Choroid plexus epithelial cell (primary cell): ENCODE measurements around the gene GNG12.

ENCODE experiments used
- DNase-seq: peaks from one replicate; pipeline ENCODE4 v3.0.0-alpha.2; 2010; ENCODE audit warnings: low read depth
- H3K4me3 ChIP-seq: 2 replicates; pipeline ENCODE4 v1.5.1; 2011; ENCODE audit warnings: low read depth, mild to moderate bottlenecking, control low read depth, low read length, moderate library complexity
- TF ChIP-seq, protein P1 (sequence below): conservative IDR thresholded peaks from 2 replicates; pipeline ENCODE4 v1.5.1; 2011; ENCODE audit warnings: low read depth, mild to moderate bottlenecking, control low read depth, inconsistent platforms, low read length, moderate library complexity

The GNG12 gene

DNA sequence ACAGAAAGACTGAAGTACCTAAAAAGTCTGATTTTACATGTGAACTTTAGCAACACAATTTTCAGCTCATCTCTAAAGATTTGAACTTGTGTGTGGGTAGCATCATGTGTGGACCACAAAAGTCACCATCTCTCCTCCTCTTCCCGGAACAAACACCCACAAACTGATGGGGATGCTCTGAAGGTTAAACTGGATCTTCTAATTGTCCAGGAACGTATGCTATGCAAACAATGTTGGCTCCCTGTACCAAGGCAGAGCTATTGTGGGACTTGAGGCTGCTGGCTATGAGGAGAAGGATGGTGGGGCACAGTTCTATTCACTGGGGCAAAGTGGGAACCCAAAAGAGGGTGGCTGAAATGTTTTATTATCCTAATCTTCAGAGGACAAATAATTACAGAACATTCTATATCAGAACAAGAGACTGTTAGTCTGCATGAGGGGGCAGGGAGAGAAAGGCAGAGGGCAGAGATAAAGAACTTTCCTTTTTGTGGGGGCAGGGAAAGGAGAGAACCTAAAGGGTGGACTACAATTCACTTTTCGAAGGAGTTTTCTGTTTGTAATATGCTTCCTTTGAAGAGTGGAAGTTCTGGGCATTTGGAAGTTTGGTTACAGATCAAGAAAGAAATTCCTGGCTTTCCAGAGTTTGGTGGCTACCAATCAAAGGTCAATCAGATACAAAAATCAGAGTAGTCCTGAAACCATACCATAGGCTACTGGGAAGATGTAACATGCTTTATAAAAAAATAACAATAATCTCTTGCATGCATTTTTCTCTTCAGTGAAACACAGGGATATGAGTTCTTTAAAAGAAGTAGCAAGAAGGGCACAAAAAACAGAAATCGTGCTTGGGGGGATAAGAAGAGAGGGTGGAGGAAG lies 85.4 kb downstream of the GNG12 start:
- no peak overlapping the region for H3K4me3 ChIP-seq
- TF ChIP-seq, protein P1, sequence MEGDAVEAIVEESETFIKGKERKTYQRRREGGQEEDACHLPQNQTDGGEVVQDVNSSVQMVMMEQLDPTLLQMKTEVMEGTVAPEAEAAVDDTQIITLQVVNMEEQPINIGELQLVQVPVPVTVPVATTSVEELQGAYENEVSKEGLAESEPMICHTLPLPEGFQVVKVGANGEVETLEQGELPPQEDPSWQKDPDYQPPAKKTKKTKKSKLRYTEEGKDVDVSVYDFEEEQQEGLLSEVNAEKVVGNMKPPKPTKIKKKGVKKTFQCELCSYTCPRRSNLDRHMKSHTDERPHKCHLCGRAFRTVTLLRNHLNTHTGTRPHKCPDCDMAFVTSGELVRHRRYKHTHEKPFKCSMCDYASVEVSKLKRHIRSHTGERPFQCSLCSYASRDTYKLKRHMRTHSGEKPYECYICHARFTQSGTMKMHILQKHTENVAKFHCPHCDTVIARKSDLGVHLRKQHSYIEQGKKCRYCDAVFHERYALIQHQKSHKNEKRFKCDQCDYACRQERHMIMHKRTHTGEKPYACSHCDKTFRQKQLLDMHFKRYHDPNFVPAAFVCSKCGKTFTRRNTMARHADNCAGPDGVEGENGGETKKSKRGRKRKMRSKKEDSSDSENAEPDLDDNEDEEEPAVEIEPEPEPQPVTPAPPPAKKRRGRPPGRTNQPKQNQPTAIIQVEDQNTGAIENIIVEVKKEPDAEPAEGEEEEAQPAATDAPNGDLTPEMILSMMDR: no peak
- peak; percentile 74 for DNase-seq

DNA sequence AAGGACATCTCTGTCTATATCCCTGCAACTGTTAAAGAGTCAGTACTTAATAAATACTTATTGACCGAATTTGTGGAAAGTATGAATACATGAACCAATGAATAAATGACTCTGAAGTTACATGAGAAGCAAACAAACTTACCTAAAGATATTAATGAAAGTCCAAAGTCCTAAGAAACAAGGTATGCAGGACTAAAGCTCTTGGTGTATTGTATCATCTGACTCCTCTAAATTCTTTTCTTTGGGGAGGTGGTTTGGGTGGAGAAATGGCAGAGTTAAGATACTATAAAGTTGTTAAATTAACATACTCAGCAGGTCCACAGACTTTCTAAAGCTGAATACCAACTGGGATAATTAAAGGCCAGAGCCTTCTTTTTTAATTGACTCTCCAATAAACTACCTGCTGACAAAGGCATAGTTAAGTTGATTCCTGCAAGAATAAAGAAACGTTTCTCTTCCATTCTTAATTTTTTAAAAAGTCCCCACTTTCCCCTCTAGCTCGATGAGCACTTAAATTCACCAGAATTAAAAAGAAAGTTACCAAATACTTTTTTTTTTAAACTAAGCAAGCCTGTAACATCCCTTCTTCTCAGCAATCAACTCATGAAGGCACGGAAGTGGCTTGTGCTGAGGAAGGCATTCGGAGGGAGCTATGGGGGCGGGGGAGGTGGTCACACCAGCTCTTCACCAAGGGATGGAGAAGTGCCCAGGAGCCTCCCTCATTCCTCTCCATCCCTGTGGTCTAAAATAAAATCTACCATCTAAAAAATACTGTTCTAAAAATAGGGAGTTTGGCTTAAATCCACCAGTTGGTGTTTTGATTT lies 87.2 kb downstream of the GNG12 start:
- no peak for DNase-seq
- no peak overlapping the region for H3K4me3 ChIP-seq
- TF ChIP-seq, protein P1: no peak

DNA sequence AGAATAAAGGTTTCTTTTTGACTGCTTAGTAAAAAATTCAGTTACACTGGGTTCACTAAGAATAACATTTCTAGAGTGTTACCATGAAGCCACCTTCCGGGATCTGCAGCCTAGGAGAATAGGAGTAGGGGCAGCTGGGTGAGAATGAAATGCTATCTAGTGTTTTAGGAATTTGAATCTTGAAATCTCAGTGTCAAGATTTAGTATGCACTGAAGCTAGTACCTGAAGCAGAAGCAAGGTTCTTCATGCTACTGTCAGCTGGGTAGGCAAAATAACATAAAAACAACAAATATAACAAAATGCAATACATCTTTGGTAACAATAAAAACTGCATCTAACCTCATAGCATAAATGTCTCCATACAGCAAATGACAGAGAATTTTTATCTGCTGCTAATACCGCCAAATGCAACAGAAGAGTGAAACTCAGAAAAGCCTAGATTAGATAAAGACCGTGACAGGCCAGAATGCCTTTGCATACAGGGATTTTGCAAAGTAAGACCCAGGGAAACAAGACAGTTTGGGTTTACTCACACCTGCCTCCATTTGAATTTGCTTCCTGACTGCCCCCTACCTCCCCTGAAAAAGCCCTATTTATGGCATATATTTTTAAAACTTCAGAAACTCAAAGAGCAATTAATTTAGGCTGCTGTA lies 90.1 kb downstream of the GNG12 start:
- DNase-seq: no peak
- no peak overlapping the region for H3K4me3 ChIP-seq
- TF ChIP-seq, protein P1: no peak

DNA sequence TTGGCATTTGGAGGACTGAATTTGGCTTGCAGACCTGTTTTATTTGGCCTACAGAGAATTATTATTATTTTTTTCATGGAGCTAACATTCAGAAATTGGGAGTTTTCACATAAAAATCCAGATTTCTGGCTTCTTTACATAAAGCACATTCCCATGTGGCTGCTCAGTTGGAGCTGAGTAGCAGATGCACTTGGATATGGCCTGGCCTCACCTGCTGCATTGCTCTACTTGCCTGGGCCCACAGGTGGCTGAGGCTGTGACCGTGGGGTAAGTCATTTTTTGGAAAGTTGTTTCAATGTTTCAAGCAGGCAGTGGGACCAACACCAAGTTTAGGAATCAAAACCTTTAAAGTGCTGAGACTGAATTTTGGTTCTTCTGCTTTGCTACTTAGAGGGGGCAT lies 91.5 kb downstream of the GNG12 start:
- DNase-seq: no peak
- H3K4me3 ChIP-seq: no peak overlapping the region
- TF ChIP-seq, protein P1: no peak

DNA sequence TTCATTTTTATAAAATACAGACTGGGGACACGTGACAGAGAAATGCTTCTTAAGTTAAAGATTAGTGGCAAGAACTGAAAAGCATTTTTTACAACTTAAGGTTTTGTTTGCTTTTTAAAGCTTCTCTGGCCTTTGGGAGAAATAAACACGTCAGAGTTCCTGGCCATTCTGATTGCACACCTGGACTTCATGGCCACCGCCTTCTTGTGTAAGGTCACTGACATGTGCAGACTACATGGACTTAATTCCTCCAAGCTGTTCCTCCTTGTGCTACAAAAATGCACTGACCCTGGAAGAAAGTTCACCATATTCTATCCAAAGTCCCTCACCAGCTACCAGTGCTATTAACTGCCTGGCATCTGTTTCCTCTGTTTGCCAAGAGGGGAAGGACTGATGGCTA lies 92.1 kb downstream of the GNG12 start:
- TF ChIP-seq, protein P1: no peak
- no peak for DNase-seq
- no peak overlapping the region for H3K4me3 ChIP-seq

DNA sequence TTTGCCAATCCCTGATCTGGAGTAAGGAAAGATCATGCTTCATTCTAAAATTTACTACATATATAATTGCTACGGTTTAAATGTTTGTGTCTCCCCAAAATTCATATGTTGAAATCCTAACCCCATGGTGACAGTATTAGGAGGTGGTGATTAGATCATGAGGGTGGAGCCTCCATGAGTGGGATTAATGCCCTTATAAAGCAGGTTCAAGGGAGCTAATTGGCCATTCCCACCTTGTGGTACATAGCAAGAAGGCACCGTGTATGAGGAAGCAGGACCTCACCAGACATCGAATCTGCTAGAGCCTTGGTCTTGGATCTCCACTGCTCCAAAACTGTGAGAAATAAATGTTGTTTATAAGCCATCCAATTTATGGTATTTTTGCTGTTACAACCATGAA lies 92.7 kb downstream of the GNG12 start:
- no peak overlapping the region for H3K4me3 ChIP-seq
- TF ChIP-seq, protein P1: no peak
- no peak for DNase-seq
